ENCODE results near the gene ZACN. TPM values are rescaled to one million over a fixed set of nuclear protein-coding genes. Genes with fewer than 3 reads are reported as not detected.

ZACN gene
- total and polyA plus RNA-seq, 2 donors from 2014 or later = 0.22 TPM; not detected in 1

- Histone ChIP-seq H3K9ac (ENCODE audit: low read length in 3 of 3) (no peak overlapping the region), H3K4me3 (ENCODE audit: low read length in 3 of 3) (no peak overlapping the region), H3K9me3 (ENCODE audit: control insufficient read depth in 2 of 3, insufficient read depth in 1 of 3, low read length in 3 of 3) (no peaks in the 10 kb centered on the region), H3K27me3 (ENCODE audit: control insufficient read depth, insufficient read depth, low read length) (no peaks in the 10 kb centered on the region), H3K27ac (ENCODE audit: low read depth in 2 of 2, low read length in 2 of 2) (no peak overlapping the region), H3K36me3 (ENCODE audit: control insufficient read depth in 2 of 3, insufficient read depth in 3 of 3, low read length in 3 of 3) (no peaks in the 10 kb centered on the region), H3K4me1 (ENCODE audit: control insufficient read depth in 2 of 3, insufficient read depth in 2 of 3, low read depth in 1 of 3, low read length in 3 of 3) (peaks cover 0 to 6% (median 0%) of the 10 kb centered on the region in 3 donors)
- intact Hi-C loops (cut with DNase I) = loop anchor here (5.0 kb wide), 1 partner anchor 158 kb away; no protein-coding TSS in a partner anchor
- TF ChIP-seq CTCF (IDR thresholded peaks at IDR 0.05; ENCODE audit: borderline replicate concordance, extremely low read depth, insufficient read depth) = no peak
- FAIRE-seq (no peak), DNase-seq (peak in 2 of 5 donors; percentile 30 to 60)
These were observed 40.7 kb downstream of the ZACN start for GRCh38 chr17:76119409-76120371.

DNA sequence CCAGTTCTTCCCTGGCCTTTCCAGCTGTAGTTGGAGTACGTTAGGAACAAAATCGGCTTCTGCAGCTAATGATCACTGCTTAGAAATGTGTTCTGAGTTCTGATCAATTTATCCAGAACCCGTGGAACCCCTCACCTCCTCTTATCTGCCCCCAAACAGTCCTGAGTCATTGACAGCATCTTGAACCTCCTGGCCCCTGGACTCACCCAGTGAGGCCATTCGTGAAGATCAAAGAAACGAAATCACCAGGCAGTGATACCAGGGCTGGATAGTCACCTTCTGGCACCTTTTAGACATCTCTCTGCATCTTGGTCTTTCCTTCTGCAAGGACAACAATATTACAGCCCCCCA is 41.7 kb downstream of the ZACN start:
- FAIRE-seq (no peak), DNase-seq (no peak)
- Histone ChIP-seq H3K36me3 (ENCODE audit: control insufficient read depth in 2 of 3, insufficient read depth in 3 of 3, low read length in 3 of 3) (no peaks in the 10 kb centered on the region), H3K9ac (ENCODE audit: low read length in 3 of 3) (no peak overlapping the region), H3K9me3 (ENCODE audit: control insufficient read depth in 2 of 3, insufficient read depth in 1 of 3, low read length in 3 of 3) (no peaks in the 10 kb centered on the region), H3K27ac (ENCODE audit: low read depth in 2 of 2, low read length in 2 of 2) (no peak overlapping the region), H3K4me1 (ENCODE audit: control insufficient read depth in 2 of 3, insufficient read depth in 2 of 3, low read depth in 1 of 3, low read length in 3 of 3) (peaks cover 0 to 6% (median 0%) of the 10 kb centered on the region in 3 donors), H3K27me3 (ENCODE audit: control insufficient read depth, insufficient read depth, low read length) (no peaks in the 10 kb centered on the region), H3K4me3 (ENCODE audit: low read length in 3 of 3) (no peak overlapping the region)
- no peak for TF ChIP-seq CTCF (IDR thresholded peaks at IDR 0.05; ENCODE audit: borderline replicate concordance, extremely low read depth, insufficient read depth)
- intact Hi-C loops (cut with DNase I) = loop anchor here (5.0 kb wide), 1 partner anchor 157 kb away; no protein-coding TSS in a partner anchor

DNA sequence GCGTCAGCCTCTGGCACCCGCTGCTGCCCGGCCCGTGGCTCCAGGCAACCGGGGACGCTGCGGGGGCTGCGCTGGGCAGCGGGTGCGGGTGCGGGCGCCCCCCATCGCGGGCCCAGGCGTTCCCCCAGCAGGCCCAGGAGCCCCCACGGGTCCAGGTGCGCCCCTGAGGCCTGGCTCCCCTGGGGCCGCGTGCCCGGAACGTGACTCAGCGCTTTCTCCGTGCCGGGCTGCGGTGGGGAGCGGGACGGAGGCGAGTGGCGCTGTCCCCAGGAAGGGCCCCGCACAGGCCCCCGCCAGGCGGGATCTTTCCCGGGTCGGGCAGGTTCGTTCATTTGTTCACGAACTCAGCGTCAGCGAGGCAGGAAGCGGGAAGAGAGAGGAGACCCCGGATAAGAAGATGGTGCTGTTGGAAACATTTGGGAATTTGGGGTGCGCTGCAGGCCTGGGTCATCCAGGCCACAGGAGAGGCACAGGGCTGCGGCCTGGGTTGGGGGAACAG is 43.0 kb downstream of the ZACN start:
- peaks cover 0 to 6% (median 0%) of the 10 kb centered on the region in 3 donors for H3K4me1 ChIP-seq (ENCODE audit: control insufficient read depth in 2 of 3, insufficient read depth in 2 of 3, low read depth in 1 of 3, low read length in 3 of 3)
- H3K4me3 ChIP-seq (ENCODE audit: low read length in 3 of 3) = peak overlapping the region in 1 of 3 donors; percentile 48
- TF ChIP-seq CTCF (IDR thresholded peaks at IDR 0.05; ENCODE audit: borderline replicate concordance, extremely low read depth, insufficient read depth) = no peak
- no peaks in the 10 kb centered on the region for H3K36me3 ChIP-seq (ENCODE audit: control insufficient read depth in 2 of 3, insufficient read depth in 3 of 3, low read length in 3 of 3)
- intact Hi-C loops (cut with DNase I) = loop anchor here (5.0 kb wide), 1 partner anchor 155 kb away; no protein-coding TSS in a partner anchor
- peak overlapping the region in 1 of 3 donors; percentile 34 for H3K9ac ChIP-seq (ENCODE audit: low read length in 3 of 3)
- no peaks in the 10 kb centered on the region for H3K27me3 ChIP-seq (ENCODE audit: control insufficient read depth, insufficient read depth, low read length)
- H3K27ac ChIP-seq (ENCODE audit: low read depth in 2 of 2, low read length in 2 of 2) = no peak overlapping the region
- no peaks in the 10 kb centered on the region for H3K9me3 ChIP-seq (ENCODE audit: control insufficient read depth in 2 of 3, insufficient read depth in 1 of 3, low read length in 3 of 3)
- FAIRE-seq (no peak), DNase-seq (peak in 3 of 5 donors; percentile 36 to 65 (median 59))

Measured in kidney (tissue), 14 donors.